Activated CD8-positive, alpha-beta memory T cell treated with anti-CD3 and anti-CD28 coated beads, Interleukin-2, amount 50 U/mL, for 24 hours (primary cell): Measurements from ENCODE around the gene AKR1C3.
"Not testable (repeated sequence)": the region's sequence is repeated elsewhere in the genome, so short reads cannot be mapped to it uniquely, and the experiment has no call there.

Source experiments
- DNase-seq: peaks from one replicate; pipeline ENCODE4 v3.0.0-alpha.2; 2020; ENCODE audit errors: extremely low read depth

The AKR1C3 gene

DNA sequence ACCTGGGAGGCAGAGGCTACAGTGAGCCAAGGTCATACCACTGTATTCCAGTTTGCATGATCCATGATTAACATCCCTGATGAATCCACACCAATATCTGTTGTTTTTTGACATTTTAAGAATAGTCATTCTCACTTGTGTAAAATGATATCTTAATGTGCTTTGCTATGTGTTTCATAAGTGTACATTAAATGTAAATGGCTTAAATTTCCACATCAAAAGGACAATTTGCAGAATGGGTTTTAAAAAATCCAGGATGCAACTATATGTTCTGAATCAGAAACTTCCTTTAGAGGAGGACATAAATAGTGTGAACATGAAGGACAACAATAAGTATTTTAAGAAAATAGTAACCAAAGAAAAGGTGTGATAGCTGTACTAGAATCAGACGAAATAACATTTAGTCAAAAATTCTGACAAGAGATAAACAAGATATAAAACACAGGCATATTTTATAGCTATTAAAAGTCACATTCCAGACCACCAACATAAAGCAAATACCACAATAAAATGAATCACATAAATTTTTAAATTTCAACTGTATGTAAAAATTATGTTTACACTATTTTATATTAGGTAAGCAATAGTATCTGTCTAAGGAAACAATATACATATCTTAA lies 42.4 kb downstream of the AKR1C3 start:
- no peak for DNase-seq

DNA sequence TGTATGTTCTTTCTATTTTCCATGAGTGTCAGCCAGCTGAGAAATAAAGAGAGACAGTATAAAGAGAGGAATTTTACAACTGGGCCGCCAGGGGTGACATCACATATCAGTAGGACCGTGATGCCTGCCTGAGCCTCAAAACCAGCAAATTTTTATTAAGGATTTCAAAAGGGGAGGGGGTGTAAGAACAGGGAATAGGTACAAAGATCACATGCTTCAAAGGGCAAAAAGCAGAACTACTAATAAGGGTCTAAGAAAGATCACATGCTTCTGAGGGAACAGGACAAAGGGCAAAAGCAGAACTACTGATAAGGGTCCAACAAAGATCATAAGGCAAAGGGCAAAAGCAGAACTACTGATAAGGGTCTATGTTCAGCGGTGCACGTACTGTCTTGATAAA lies 43.5 kb downstream of the AKR1C3 start:
- not testable (repeated sequence) for DNase-seq

GRCh38 chr10:5142199-5142598 lies 48.0 kb downstream of the AKR1C3 start:
- DNase-seq = no peak

- no peak for DNase-seq
Measured at GRCh38 chr10:5143137-5143536, 48.9 kb downstream of the AKR1C3 start.

DNA sequence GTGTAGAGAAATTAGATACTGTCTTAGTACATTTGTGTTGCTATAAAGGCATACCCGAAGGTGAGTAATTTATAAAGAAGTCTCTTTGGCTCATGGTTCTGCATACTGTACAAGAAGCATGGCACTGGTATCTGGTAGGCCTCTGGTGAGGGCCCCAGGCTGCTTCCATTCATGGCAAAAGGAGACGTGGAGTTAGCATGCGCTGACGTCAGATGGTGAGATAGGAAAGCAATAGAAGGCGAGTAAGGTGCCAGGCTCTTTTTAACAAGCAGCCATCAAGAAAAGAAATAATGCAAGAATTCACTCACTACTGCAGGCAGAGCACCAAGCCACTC lies 52.7 kb downstream of the AKR1C3 start:
- no peak for DNase-seq

GRCh38 chr10:5147255-5147980 lies 53.2 kb downstream of the AKR1C3 start:
- DNase-seq = no peak

DNA sequence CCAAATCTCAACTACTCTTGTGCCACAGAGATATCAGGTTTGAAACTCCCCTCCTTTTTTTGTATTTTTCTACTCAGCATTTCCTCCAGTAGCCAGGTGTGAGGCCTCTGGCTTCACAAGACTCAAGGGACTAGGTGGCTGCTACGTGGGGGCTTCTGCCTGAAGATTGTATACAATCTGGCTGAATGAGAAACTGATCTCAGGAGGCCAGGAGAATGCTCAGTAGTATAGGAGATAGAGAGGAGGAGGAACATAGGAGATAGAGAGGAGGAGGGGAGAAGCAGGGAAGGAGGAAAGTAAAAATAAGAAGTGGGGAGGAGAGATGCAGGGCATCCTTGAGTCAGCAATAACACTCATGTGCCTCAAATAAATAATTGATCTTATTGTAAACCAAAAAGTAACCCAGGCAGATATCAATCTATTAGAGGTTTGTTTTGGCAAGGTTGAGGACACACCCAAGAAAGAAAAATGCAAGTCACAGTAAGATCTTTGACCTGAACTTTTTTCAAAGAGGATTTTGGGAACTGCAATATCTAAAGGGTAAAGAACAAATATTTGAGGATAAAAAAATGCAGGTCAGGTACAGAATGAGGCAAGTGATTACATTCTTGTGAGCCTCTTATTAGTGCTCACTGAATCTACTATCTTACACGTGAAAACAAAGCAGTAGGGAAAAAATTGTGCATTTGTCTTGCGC lies 53.9 kb downstream of the AKR1C3 start:
- DNase-seq = no peak

- DNase-seq = no peak
Measured at GRCh38 chr10:5148678-5149032, 54.4 kb downstream of the AKR1C3 start.

GRCh38 chr10:5151076-5151475 lies 56.9 kb downstream of the AKR1C3 start:
- no peak for DNase-seq

GRCh38 chr10:5155951-5156350 lies 61.7 kb downstream of the AKR1C3 start:
- no peak for DNase-seq
